HG03469 (cell line): ENCODE data around the gene CHSY1.

ENCODE experiments used
- ATAC-seq: cut with Tn5 transposase; IDR thresholded peaks from one replicate; pipeline ENCODE4 v1.9.1; 2021; ENCODE audit warnings: mild to moderate bottlenecking, moderate library complexity, moderate number of reproducible peaks; ENCODE audit not compliant: unreplicated experiment

CHSY1 gene

GRCh38 chr15:101157721-101158120 is 94.1 kb downstream of the CHSY1 start:
- ATAC-seq, result no peak

GRCh38 chr15:101156509-101157159 is 95.2 kb downstream of the CHSY1 start:
- ATAC-seq, result peak; percentile 90

GRCh38 chr15:101156061-101156460 is 95.8 kb downstream of the CHSY1 start:
- no peak for ATAC-seq

- no peak for ATAC-seq
Measured at GRCh38 chr15:101153801-101154656, 97.8 kb downstream of the CHSY1 start.

GRCh38 chr15:101152914-101153313 is 98.9 kb downstream of the CHSY1 start:
- no peak for ATAC-seq

GRCh38 chr15:101151288-101151687 is 100.6 kb downstream of the CHSY1 start:
- ATAC-seq, result no peak

GRCh38 chr15:101150723-101151040 is 101.2 kb downstream of the CHSY1 start:
- no peak for ATAC-seq

- no peak for ATAC-seq
Measured at GRCh38 chr15:101149864-101150722, 101.8 kb downstream of the CHSY1 start.

- no peak for ATAC-seq
Measured at GRCh38 chr15:101148881-101149664, 102.8 kb downstream of the CHSY1 start.

- ATAC-seq, result no peak
Measured at GRCh38 chr15:101148166-101148880, 103.5 kb downstream of the CHSY1 start.

GRCh38 chr15:101147181-101147580 is 104.7 kb downstream of the CHSY1 start:
- no peak for ATAC-seq

- ATAC-seq, result no peak
Measured at GRCh38 chr15:101146118-101146702, 105.6 kb downstream of the CHSY1 start.

GRCh38 chr15:101145362-101145761 is 106.5 kb downstream of the CHSY1 start:
- no peak for ATAC-seq

- ATAC-seq, result no peak
Measured at GRCh38 chr15:101143321-101143720, 108.5 kb downstream of the CHSY1 start.

GRCh38 chr15:101142711-101143110 is 109.1 kb downstream of the CHSY1 start:
- ATAC-seq, result no peak

GRCh38 chr15:101141926-101142527 is 109.8 kb downstream of the CHSY1 start:
- ATAC-seq, result no peak

- no peak for ATAC-seq
Measured at GRCh38 chr15:101140697-101141065, 111.2 kb downstream of the CHSY1 start.

- ATAC-seq, result no peak
Measured at GRCh38 chr15:101139986-101140696, 111.7 kb downstream of the CHSY1 start.
